ENCODE measurements around the gene CLC. TPM values are rescaled to one million over a fixed set of nuclear protein-coding genes. Genes with fewer than 3 reads are reported as not detected.

CLC gene
- total RNA-seq, 2 experiments from 2014 or later: not detected

DNA sequence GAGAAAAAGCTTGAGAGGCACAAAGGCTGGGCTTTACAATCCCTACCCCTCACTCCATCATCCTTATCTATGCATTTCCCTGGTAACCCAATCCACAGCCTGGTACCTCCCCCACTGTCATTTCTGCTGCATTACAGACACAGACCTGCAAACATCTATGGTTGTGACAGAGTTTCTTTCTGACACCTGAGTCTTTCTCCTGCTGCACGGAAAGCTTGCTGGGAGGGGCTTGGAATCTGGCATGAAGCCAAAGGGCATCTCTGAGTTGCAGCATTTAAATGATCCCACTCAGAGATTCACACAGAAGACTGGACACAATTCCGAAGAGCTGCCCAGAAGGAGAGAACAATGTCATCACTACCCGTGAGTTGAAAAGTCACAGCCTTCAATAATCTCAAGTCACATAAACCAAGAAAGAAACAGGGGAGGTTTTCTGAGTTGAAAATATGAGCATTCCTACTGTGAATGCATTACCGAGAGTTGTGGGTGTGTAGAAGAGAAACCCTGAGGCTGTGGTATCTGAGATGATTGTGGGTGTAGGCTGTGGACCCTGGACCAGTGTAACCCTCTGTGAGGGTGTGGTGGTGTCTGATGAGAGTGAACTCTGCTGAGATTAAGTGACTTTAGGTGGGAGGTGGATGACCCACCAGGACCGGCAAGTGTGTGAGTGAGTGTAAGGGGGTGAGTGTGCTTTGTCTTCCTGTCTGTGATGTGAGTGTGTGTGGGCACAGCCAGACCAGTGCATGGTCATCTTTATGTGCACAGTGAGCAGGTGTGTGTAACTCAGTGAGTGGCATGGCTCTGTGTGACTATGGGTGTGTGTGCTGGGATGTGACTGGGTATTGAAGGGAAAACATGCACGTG, 33.4 kb downstream of the CLC start, which contains the start of gene LGALS14:
Gene LGALS14 (plus strand): TSS at position 301 of the 864 bp plus-strand sequence. CDS start 48 bp downstream, at position 349.
- Histone ChIP-seq H4K20me1 (ENCODE audit: insufficient read depth, low read length) (no peaks in the 10 kb centered on the region), H3K4me2 (ENCODE audit: low read length) (no peak within 1 kb of the TSS), H3K27ac (ENCODE audit: low read depth, low read length, poor library complexity, severe bottlenecking) (no peak within 1 kb of the TSS), H2AFZ (ENCODE audit: low read length) (no peak within 1 kb of the TSS), H3K4me3 (ENCODE audit: low read depth, low read length, poor library complexity, severe bottlenecking) (no peak within 1 kb of the TSS), H3K36me3 (ENCODE audit: insufficient read depth, low read length) (no peaks in the 10 kb centered on the region), H3K9me2 (ENCODE audit: insufficient read depth, low read length) (no peaks in the 10 kb centered on the region), H3K79me2 (ENCODE audit: insufficient read depth, low read depth, low read length) (no peaks in the 10 kb centered on the region), H3K4me1 (ENCODE audit: insufficient read depth, low read length, poor library complexity, severe bottlenecking) (peaks cover 45% of the 10 kb centered on the region), H3K9me3 (ENCODE audit: low read length) (no peaks in the 10 kb centered on the region)
- intact Hi-C loops (cut with micrococcal nuclease; ENCODE audit: unreplicated experiment): no loop called here
- no TSS peak for BruUV-seq (replicated peaks)
- TF ChIP-seq, protein P1, sequence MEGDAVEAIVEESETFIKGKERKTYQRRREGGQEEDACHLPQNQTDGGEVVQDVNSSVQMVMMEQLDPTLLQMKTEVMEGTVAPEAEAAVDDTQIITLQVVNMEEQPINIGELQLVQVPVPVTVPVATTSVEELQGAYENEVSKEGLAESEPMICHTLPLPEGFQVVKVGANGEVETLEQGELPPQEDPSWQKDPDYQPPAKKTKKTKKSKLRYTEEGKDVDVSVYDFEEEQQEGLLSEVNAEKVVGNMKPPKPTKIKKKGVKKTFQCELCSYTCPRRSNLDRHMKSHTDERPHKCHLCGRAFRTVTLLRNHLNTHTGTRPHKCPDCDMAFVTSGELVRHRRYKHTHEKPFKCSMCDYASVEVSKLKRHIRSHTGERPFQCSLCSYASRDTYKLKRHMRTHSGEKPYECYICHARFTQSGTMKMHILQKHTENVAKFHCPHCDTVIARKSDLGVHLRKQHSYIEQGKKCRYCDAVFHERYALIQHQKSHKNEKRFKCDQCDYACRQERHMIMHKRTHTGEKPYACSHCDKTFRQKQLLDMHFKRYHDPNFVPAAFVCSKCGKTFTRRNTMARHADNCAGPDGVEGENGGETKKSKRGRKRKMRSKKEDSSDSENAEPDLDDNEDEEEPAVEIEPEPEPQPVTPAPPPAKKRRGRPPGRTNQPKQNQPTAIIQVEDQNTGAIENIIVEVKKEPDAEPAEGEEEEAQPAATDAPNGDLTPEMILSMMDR (conservative IDR thresholded peaks at IDR 0.05; ENCODE audit: low read length): no peak
- no peak for TF ChIP-seq EZH2phosphoT487 (IDR thresholded peaks at IDR 0.05; ENCODE audit: borderline replicate concordance, low read depth, low read length)
- DNase-seq (ENCODE audit: low spot score): peak; percentile 3
- ChIA-PET POLR2A (no interaction called here), CTCF (ENCODE audit: unreplicated experiment) (no interaction called here)

DNA sequence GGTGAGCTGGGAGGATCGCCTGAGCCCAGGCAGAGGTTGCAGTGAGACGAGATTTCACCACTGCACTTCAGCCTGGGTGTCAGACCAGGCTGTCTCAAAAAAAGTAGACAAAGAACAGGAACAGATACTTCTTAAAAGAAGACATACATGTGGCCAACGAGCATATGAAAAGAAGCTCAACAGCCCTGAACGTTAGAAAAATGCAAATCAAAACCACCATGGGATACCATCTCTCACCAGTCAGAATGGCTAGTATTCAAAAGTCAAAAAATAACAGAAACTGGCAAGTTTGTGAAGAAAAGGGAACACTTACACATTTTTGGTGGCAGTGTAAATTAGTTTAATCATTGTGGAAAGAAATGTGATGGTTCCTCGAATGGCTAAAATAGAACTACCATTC, 36.5 kb downstream of the CLC start:
- DNase-seq (ENCODE audit: low spot score): peak; percentile 41
- Histone ChIP-seq H3K4me2 (ENCODE audit: low read length) (peak overlapping the region; percentile 45), H3K4me3 (ENCODE audit: low read depth, low read length, poor library complexity, severe bottlenecking) (no peak overlapping the region), H2AFZ (ENCODE audit: low read length) (no peak overlapping the region; the same call in 1 of the 2 replicates), H3K36me3 (ENCODE audit: insufficient read depth, low read length) (no peaks in the 10 kb centered on the region), H4K20me1 (ENCODE audit: insufficient read depth, low read length) (no peaks in the 10 kb centered on the region), H3K27ac (ENCODE audit: low read depth, low read length, poor library complexity, severe bottlenecking) (peak overlapping the region; percentile 60), H3K4me1 (ENCODE audit: insufficient read depth, low read length, poor library complexity, severe bottlenecking) (peaks cover 45% of the 10 kb centered on the region), H3K79me2 (ENCODE audit: insufficient read depth, low read depth, low read length) (no peaks in the 10 kb centered on the region), H3K9me2 (ENCODE audit: insufficient read depth, low read length) (no peaks in the 10 kb centered on the region), H3K9me3 (ENCODE audit: low read length) (no peaks in the 10 kb centered on the region)
- intact Hi-C loops (cut with micrococcal nuclease; ENCODE audit: unreplicated experiment): no loop called here
- ChIA-PET POLR2A (no interaction called here), CTCF (ENCODE audit: unreplicated experiment) (no interaction called here)
- TF ChIP-seq, protein P1 (conservative IDR thresholded peaks at IDR 0.05; ENCODE audit: low read length): no peak
- TF ChIP-seq EZH2phosphoT487 (IDR thresholded peaks at IDR 0.05; ENCODE audit: borderline replicate concordance, low read depth, low read length): no peak
- BruUV-seq (replicated peaks): no TSS peak

DNA sequence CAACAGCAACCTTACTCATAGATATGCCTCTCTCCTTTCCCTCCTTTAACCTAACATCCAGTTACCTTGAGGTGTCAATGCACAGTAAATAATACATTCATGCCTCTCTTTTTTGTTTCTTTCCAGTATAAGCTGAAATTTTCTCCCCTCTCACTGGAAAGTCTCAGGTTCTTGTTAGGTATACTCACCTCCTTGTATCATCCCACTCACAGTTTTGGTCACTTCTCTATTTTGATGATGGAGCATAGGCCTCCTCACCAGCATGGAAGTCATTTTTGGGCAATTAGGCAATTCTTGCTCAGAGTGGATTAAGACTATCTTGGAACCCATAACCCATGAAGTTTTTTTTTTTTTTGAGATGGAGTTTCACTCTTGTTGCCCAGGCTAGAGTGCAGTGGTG, 39.3 kb downstream of the CLC start:
- H3K4me3 ChIP-seq (ENCODE audit: low read depth, low read length, poor library complexity, severe bottlenecking): no peak overlapping the region
- ChIA-PET CTCF (ENCODE audit: unreplicated experiment) (no interaction called here), POLR2A (no interaction called here)
- H3K27ac ChIP-seq (ENCODE audit: low read depth, low read length, poor library complexity, severe bottlenecking): no peak overlapping the region
- no peaks in the 10 kb centered on the region for H4K20me1 ChIP-seq (ENCODE audit: insufficient read depth, low read length)
- no peak overlapping the region for H2AFZ ChIP-seq (ENCODE audit: low read length)
- TF ChIP-seq, protein P1 (conservative IDR thresholded peaks at IDR 0.05; ENCODE audit: low read length): no peak
- no peak for TF ChIP-seq EZH2phosphoT487 (IDR thresholded peaks at IDR 0.05; ENCODE audit: borderline replicate concordance, low read depth, low read length)
- no peak overlapping the region for H3K4me2 ChIP-seq (ENCODE audit: low read length)
- no peaks in the 10 kb centered on the region for H3K9me2 ChIP-seq (ENCODE audit: insufficient read depth, low read length)
- H3K4me1 ChIP-seq (ENCODE audit: insufficient read depth, low read length, poor library complexity, severe bottlenecking): peaks cover 30% of the 10 kb centered on the region
- no peak for DNase-seq (ENCODE audit: low spot score)
- no TSS peak for BruUV-seq (replicated peaks)
- H3K36me3 ChIP-seq (ENCODE audit: insufficient read depth, low read length): no peaks in the 10 kb centered on the region
- intact Hi-C loops (cut with micrococcal nuclease; ENCODE audit: unreplicated experiment): no loop called here
- no peaks in the 10 kb centered on the region for H3K9me3 ChIP-seq (ENCODE audit: low read length)
- H3K79me2 ChIP-seq (ENCODE audit: insufficient read depth, low read depth, low read length): no peaks in the 10 kb centered on the region

Measured in OCI-LY7 (cell line).